SK-N-SH treated with all-trans-retinoic acid at 6 μM for 48 hours (cell line): Measurements from ENCODE around the gene ATP5MC2.

Source experiments
- ARNTL ChIP-seq: fragments of 450-650 bp; formaldehyde crosslinking; IDR thresholded peaks from 2 replicates; pipeline ENCODE4 v1.5.0; 2020; ENCODE audit warnings: low read depth, mild to moderate bottlenecking, moderate library complexity, borderline replicate concordance
- PATZ1 ChIP-seq: fragments of 250-450 bp; sonication (Bioruptor Pico); IDR thresholded peaks from 2 replicates; pipeline ENCODE4 v1.8.0; 2020; ENCODE audit warnings: mild to moderate bottlenecking, moderate library complexity, borderline replicate concordance
- TOX ChIP-seq: fragments of 250-450 bp; sonication (Bioruptor Pico); IDR thresholded peaks from 2 replicates; pipeline ENCODE4 v1.8.0; 2021; ENCODE audit warnings: mild to moderate bottlenecking, moderate library complexity, borderline replicate concordance

GRCh38 chr12:53683983-53684382 is 8.1 kb upstream of the ATP5MC2 start:
- TF ChIP-seq TOX (CRISPR knock-in tag), result no peak
- no peak for TF ChIP-seq PATZ1 (CRISPR knock-in tag)
- no peak for TF ChIP-seq ARNTL (CRISPR knock-in tag)
